NCI-H1417 treated with DMSO at 0.1 percent for 48 hours (cell line): ENCODE results near the gene CHRND.

Source experiments
- DNase-seq: peaks from one replicate; lab custom pipeline; 2025; lab: John Stamatoyannopoulos, UW

The CHRND gene

DNA sequence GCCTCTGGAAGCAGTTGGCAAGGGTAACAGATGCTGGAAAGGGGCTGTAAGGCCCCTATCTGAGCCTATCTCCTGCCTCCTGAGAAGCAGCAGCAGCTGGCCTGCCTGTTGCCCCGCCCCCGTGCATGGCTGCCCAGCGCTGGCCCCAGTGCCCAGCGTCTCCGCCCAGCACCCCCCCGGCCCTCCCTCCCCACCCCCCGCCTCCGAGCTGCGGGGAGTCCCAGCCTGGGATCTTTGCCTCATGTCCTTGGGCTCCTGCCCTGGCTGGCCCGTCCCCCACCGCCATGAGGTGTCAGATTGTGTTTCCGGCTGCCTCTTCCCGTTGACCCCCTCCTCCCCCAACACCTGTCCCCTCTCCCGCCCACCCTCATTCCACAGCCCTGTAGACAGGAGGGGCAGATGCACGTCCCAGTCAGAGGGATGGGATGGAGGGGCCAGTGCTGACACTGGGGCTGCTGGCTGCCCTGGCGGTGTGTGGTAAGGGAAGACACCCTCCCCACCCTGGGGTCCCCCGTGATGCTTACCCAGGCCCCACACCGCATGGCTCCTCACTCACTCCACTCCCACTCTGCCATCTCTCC is at the start of gene CHRND:
CHRND (plus strand) TSS at position 370 of the 581 bp plus-strand sequence; CDS start at position 426, 56 bp downstream.
- DNase-seq: no peak

DNA sequence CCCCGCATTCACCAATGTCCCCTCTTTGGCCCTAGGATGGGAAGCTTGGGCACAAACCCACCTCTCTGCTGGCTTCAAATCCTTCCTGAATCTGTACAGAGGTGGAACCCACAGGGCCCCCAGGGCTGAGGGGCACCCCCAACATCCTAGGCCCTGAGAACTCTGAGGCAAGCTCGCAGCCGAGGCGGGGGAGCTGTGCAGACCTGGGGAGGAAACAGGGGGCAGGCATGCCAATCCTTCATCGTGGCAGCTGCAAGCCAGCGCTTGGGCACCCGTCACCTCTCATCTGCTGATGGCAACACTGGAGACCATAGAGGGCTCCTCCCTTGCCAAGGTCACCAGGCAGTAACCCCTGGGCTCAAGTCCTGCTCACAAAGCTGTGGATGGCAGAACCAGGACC is 49.2 kb upstream of the CHRND start:
- no peak for DNase-seq

DNA sequence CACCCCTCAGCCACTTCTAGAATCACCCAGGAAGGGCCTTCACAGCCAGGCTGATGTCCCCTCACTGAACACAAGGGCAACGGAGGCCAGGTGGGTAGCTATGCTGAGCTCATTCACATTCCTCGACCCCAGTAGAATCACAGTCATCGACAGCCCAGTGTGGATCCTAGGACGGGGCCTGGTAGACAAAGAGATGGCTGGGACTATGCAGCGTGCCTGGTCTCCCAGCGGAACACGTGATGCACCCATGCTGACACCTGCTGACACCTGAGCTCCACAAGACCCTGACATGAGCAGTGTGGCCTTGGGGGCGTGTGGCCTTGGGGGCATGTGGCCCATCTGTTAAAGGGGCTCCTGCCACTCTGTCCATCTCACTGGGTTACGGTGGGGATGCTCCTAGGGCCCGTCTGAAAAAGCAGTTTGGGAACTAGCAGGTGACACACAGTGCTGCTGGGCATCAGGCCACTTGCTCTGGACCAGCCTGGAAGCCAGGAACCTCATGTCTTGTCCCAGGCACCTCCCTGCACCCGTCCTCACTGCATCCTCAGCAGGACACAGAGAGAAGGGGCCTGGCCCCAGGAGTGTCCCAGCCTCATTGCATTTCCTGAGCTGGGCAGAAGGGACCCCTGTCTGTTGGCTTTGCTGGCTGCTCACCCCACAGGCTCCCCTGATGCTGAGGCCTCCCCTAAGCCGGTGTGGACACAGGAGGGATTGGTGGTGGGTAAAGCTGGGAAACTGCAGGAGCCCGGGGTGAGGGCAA is 48.0 kb upstream of the CHRND start:
- no peak for DNase-seq

DNA sequence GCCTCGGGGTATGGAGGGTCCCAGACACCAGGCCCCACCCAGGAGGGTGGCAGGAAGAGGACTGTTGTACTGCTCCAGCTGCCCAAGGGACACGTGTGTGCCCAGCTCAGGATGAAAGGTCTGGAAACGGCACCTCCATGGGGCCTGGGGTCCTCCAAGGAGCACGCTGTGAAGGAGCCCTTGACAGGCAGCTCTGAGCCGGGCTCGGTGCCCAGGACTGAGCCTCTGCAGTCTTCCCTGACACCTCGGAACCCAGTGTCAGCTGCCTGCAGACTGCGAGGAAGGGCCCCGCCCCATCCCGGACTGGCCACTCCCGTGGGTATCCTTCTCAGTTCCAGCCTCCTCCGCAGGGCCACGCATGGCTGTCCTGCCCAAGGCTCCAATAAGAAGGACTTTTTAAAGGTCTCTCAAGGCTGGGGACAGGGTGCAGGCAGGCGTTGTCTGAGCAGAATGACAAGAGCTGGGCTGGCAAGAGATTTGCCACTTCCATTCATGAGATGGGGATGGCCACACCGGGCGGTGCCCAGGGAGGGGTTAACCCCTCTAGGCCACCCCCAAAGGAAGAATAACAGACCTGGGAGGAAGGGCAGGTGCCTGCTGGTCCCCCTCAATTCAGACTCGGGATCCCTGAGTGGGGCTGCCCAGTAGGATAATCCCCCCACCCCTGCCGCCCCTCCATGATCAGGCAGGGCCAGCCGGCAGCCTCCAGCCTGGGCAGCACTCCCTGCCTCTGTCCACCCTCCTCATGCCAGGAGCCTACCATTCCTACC is 47.2 kb upstream of the CHRND start:
- DNase-seq: no peak

DNA sequence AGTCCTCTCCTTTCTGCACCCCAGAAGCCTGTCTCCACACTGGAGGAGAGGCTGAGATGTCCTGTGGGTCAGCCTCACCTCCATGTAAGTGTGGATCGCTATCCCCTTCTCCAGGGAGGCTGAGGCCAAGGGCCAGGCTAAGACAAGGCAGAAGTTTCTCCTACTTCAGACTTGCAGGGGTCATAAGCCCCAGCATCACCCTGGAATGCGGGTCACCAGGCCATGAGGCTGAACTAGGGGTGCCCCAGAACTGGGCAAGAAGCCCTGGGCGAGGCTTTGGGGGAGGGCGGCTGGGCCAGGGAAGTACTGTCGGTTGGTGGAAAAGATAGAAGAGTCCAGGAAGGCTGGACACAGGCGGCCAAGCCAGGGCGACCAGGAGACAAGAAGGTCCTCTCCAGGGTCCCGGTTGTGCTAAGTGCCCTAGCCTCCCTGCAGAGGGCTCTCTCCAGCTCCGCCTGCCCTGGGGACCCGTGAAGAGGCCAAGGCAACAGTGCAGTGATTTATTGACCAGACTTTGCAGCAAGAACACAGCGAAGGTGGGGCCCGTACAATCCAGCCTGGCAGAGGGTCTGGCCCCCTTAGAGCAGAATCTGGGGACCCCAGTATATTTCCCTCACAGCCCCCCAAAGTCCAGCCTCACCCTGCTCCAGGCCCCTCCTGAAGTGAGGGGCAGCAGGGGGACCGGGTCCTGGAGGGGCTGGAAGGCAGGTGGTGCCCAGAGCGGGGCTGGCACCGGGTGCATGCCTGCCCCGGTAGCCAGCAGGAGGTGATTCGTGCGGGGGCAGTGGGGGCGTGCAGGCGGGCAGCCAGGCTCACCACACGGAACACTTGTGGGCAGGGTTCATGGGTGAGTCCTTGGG is 46.4 kb upstream of the CHRND start:
- no peak for DNase-seq

DNA sequence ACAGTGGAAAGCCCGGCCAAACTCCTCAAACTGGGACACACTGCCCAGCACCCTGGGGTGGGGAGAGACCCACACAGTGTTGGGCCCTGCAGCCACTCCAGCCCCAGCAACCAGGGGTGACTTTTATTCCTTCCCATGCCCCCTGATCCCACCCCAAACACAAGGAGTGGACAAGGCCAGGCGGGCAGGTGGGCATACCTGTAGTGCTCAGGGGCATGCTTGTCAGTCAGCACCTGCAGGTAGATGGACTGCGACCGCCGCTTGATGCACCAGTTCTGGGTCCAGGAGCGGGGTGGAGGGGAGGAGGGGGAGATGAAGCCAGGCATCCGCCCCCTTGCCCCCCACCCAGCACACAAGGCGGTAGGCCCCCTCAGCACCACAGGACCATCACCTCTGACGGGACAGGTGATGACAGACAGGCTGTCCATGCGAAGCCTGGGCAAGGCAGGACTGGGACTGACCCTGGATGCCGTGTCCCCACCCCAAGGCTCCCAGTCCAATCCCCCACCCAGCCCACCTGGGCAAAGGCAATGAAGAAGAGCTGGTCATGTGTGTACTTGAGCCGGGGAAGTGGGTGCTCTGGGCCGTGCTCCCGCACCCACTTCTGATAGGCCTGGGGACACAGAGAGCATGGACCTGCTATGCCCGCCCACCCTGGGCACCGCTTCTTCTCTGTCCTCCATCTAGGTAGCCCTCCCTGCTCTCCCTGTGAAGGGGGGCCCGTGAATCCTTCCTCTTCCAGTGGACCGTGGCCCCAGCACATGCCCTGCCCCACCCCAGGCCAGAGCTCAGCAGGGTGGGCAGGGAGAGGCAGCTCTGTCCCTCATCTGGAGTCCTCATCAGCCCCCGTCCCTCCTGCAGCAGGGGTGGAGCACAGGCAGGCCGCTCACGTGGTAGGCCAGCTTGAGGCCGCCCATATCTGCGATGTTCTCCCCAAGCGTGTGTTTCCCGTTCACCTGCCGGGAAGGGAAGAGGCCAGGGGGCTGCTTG is 45.5 kb upstream of the CHRND start:
- DNase-seq: no peak

DNA sequence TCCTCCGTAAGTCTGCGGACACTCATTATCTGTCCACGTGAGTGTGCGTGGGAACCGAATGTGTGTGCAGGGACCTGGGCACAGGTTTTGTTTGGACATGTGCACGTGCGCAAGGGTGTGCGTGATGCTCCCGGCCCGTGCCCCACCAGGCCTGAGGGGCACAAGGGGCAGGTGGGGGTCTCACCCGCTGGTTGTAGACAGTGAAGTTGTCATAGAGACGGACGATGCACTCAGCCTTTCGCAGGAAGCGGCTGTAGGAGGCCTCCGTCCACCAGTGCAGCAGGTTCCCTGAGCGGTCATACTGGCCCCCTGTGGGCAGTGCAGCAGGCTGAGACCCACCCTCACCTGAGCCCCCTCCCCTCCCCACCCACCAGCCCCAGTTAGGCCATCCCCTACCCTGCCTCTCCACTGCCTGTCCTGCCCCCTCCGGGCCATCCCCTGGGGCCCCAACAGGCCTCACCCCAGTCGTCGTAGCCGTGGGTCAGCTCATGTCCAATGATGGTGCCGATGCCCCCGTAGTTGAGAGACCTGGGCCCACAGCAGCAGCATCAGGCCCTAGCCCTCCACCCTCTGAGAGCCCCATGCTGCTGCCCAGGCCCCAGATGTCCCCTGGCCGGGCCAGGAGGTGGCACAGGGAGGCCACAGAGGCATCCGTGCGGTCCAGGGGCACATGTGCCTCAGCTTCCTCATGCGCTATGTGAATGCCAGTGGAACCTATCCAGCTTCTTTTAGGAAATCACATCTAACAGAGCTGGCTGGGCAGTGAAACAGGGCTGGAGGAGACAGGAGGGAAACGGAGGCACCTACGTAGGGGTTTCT is 44.4 kb upstream of the CHRND start:
- no peak for DNase-seq

DNA sequence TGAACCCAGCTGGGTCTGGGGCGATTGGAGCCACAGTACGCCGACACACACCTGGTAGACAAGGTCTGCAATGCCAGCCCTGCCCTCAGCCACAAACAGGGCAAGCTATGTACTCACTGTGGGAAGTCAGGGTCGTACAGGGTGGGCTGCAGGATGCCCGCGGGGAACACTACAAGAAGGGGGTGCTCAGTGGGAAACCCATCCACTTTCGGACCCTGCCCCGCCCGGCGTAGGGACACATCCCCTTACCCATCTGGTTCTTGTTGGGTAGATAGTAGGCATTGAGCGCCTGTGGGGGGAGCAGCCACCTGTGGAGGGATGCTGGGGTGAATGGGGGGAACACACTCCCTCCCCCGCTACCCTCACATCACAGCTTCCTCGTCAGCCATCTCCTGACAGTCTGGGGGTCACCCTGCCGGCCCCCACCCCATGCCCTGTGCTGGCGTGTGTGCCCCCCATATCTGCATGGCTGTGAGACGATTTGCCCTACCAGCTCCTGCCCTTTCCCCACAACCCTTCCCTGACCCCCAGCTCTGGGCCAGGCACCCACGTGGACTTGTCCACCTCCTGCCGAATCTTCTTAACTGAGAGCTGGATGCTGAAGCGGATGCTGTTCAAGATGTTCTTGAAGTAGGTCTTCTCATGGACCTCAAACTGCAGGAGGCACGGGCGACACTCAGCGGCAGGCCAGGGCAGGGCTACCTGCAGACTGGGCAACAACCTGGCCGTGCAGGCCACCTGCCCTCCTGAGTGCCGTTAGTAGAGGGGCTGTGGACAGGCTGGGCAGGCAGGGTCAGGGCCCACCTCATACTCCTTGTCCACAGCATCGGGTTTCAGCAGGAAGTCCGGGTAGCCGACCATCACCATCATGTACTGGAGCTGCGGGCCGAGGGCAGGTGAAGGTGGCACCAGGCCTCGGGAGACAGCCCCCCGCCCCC is 43.4 kb upstream of the CHRND start:
- DNase-seq: no peak

DNA sequence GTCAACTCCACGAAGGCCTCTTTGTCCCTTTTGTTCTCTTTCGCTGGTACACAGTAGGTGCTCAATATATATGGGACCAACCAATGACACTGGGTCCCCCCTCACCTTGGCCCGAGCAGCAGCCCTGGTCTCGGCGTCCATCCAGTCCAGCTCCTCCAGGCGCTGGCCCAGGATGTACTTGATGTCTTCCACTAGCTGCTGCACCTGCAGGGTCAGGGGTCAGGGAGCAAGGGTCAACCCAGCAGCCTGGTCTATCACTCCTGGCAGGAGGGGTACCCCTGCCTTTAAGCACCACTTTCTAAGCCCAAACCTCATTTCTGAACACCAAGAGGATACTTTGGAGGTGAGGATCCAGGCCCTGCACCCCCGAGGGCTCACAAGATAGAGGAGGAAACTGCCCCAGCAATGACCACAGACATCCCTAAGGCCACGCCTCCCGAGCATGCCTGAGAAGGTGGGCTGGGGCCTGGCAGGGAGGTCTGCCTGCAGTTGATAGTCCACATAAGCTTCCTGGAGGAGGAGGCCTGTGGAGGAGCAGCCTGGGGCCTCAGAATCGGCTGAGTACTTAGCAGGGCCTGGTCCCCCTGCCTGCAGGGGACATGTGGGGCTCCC is 42.5 kb upstream of the CHRND start:
- no peak for DNase-seq

DNA sequence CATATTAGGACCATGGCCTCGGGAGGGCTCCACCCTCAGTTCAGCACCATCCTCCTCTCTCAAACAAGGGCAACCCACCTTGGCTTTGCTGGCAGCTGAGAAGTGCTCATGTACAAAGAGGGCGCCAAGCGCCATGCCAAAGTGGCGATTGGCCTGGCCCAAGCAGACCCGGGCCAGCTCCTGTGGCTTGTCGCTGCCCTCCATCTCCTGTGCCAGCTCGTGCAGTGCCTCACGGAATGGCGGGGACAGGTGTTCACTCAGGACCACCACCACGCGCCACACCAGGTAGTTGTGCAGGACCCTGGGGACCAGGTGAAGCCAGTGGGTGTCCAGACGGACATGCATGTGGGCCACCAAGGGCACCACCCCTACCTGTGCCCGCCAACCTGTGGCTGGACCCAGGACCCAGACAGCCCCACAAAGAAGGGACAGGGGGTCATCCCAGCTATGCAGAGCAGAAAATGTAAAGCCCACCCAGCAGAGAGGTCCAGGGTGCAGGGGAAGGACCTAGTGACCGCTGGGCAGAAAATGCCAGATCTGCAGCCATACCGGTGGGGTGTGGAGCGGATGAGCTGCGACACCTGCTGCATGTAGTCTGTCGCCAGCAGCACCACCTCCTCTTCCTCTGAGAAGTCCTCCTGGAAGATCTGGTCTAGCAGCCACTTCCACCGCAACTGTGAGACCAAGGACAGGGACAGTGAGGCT is 41.9 kb upstream of the CHRND start:
- no peak for DNase-seq

DNA sequence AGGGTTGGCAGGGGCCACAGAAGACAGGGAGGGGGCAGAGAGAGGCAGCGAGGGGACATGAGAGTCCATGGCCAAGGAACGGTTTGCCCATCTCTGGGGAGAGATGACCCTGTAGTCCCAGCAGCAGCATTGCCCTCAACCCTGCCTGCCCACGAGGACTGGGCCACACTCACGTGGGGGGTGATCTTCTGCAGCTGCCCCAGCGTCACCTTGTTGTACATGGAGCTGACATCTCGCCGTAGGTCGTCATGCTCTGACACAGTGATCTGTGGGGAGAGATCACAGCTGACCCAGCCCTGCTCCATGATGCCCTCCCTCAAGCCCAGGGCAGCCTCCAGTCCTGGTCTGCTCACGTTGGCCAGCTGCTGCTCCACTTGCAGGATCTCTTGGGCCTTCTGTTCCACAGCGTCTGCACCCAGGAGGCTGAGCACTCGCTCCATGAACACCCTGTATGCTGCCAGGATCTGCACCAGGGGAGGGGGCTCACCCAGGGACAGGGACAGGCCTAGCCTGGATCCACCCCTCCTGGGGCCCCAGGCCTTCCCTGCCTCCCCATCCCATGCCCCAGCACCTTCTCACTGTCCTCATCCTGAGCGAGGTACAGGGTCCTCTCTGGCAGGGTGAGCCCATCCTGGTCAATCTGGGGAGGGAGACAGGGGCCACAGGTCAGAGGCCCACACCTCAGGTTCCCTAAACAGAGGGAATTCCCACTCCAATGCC is 41.2 kb upstream of the CHRND start:
- no peak for DNase-seq

DNA sequence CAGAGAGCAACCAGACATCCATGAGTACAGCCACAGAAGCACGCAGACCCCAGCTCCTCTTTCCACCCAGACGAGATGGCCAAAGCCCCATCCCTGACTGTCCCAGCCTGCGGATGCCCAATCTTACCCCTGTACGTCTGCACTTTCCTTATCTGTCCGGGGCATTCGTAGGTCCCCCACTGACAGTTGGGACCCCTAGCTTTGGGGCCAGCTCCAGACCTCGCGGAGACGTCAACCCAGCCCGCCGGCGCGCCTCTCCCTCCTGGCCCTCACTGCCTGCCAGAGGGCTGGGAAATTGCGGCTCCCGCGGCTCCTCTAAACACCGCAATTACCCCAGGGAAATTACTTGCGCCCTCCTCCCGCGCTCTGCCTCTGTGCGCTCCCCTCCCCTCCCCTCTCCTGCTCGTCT is 40.6 kb upstream of the CHRND start:
- DNase-seq: no peak

DNA sequence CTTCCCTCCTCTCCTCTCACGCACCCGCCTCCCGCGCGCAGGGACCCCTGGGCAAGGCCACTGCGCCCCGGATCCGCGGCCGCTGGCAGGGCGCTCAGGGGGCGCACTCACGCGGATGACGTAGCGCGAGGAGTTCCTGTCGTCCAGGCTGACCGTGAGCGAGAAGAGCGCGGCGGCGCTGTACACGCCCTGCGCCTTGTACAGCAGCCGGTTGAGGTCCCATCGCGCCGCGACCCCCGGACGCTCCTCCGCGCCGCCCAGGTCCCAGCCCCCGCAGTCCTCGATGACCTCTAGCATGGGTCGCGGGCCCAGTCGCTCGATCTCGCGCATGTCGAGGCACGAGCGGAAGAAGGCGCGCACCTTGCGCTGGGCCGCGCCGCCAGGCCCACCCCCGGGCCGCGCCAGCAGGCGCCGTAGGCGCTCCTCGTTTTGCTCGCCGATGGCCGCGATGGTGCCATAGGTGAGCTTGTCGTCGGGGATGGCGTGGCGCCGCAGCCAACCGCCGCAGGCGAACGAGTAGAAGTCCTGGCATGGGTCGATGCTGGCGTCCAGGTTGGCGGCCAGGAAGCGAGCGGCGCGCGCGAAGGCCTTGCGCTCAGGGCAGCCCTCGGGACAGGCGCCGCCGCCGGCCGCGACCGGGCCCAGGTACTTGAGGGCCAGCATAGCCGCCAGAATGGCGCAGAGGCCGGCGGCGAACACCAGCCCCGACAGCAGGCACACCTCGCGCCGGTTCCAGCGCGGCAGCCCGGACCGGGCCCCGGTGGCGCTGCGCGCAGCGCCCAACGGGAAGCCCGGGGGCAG is 40.0 kb upstream of the CHRND start:
- no peak for DNase-seq

DNA sequence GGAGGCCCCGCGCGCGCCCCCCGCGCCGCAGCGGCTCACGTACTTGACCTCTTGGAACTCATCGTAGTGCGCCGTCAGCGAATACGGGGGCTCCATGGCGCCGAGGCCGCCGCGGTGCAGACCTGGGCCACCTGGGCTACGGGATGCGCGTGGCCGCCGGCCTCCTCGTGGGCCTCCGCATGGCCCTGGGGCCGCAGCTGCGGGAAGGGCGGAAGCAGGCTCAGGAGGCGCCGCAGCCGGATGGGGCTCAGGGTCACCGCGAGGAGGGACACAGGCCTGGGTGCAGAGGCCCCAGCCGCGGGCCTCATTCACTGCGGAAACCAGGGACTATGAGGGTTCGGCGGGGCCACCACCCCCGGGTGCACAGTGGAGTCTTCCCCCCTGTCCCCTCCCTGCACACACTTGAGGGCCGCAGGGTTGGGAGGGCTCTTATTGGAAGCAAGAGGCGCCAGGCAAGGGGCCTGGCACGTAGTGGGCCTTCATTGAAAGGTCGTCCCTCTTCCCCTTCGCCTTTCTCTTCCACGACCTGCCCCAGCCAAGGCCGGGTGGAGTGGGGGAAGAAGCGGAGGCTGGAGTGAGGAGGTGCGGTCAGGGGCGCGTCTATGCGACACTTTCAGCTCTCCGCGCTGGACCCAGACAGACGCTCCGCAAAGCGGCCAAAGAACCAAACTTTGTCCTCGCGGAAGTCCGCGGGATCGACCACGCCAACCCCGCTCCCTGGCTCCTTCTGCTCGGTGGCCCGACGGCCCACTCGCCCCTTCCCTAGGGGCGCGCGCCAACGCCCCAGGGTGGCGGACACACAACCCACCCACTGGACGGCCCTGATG is 39.2 kb upstream of the CHRND start:
- no peak for DNase-seq

DNA sequence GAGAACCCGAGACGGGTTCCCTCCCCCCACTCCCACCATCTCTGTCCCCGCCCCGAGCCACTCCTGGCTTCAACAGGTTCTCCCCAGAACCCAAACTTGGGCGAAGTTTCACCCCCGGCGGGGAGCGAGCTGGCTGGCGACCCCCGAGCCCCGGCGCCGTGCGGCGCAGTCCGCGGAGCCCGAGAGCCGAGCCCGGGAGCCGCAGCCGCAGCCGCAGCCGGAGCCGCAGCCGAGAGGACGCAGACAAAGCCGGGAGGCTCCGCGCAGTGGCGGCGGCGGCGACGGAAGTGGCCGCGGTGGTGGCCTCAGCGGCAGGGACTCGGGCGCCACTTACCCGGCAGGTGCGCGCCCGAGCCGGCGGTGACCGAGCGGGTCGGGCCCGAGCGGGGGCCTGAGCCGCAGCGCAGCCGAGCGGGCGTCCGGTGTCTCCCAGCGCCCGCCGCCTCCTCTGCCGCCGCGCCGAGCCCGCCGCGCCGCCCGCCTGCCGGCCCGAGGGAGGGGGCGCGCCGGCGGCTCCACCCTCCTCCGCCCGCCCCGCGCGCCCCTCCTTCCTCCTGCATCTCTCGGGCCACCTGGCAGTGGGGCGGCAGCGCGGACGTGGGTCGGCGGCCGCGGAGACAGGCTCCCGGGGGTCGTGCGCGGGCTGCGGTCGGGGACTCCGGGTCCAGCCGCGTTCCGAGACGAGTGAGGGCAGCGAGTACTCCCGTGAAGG is 38.4 kb upstream of the CHRND start, which contains the start of gene ECEL1:
ECEL1 (minus strand) TSS at position 450 of the 712 bp plus-strand sequence. CDS start 1,181 bp downstream, outside the sequence.
- DNase-seq: no peak
